ENCODE results near the gene CAMK1. TPM values are rescaled to one million over a fixed set of nuclear protein-coding genes. Genes with fewer than 3 reads are reported as not detected.

Gene CAMK1
- total and polyA plus RNA-seq, 8 donors: 2.0 to 23.7 (median 5.4) TPM

DNA sequence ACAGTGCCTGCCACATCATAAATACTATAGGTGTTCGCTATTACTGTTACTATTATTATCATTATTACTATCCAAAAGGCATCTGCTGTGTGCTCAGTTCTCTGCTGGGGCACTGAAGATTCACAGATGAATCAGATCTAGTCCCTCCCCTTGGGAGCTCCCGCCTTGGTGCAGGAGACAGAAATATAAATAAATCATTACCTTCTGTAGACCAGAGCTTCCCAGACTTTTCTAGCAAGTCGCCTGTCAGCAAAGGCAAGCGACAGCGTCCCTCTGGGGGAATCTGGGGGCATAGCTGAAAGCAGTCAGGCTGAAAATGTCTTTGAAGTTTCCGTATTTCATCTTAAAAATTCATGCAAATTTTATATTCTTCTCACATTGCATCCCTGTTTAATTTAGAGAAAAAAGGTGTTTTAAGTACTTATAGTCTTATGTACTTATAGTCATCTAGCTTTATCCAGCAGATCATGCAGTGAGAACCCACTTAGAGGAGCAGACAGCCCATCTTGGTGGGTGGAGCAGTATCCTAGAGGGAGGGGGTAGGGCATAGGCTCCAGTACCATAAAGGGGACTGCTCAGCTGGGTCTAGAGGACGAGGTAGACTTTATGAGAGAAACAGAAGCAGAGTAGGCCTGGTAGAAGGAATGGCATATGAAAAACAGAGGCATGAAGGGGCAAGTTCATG lies 48.6 kb downstream of the CAMK1 start:
- intact Hi-C loops (cut with DNase I): no loop called here
- no peak overlapping the region for H3K4me3 ChIP-seq
- H3K27ac ChIP-seq: no peak overlapping the region
- peaks cover 0 to 2% (median 0%) of the 10 kb centered on the region in 3 donors for H3K4me1 ChIP-seq
- DNase-seq (no peak), ATAC-seq (no peak), FAIRE-seq (no peak)
- H3K27me3 ChIP-seq: no peaks in the 10 kb centered on the region
- TF ChIP-seq, protein P1, sequence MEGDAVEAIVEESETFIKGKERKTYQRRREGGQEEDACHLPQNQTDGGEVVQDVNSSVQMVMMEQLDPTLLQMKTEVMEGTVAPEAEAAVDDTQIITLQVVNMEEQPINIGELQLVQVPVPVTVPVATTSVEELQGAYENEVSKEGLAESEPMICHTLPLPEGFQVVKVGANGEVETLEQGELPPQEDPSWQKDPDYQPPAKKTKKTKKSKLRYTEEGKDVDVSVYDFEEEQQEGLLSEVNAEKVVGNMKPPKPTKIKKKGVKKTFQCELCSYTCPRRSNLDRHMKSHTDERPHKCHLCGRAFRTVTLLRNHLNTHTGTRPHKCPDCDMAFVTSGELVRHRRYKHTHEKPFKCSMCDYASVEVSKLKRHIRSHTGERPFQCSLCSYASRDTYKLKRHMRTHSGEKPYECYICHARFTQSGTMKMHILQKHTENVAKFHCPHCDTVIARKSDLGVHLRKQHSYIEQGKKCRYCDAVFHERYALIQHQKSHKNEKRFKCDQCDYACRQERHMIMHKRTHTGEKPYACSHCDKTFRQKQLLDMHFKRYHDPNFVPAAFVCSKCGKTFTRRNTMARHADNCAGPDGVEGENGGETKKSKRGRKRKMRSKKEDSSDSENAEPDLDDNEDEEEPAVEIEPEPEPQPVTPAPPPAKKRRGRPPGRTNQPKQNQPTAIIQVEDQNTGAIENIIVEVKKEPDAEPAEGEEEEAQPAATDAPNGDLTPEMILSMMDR (IDR thresholded peaks at IDR 0.05): no peak
- no peaks in the 10 kb centered on the region for H3K9me3 ChIP-seq
- WGBS, 2 donors: 26 to 40% methylated on average over 7 of the region's 7 CpGs
- no peaks in the 10 kb centered on the region for H3K36me3 ChIP-seq

DNA sequence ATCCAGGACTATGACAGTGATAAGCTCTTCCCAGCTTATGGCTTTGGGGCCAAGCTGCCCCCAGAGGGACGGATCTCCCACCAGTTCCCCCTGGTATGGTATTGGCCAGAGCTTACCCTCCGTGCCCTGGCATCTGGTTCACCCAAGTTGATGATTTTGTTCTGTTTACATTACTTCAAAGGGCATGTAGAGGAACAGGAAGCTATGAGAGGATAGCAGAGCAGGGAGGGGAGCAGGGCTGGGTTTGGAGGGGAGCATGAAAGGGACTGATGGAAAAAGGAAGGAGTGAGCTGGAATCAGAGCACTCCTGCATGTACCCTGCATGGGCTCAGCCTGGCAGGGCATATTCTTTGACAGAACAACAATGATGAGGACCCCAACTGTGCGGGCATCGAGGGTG lies 51.6 kb downstream of the CAMK1 start:
- TF ChIP-seq, protein P1 (IDR thresholded peaks at IDR 0.05): no peak
- WGBS, 2 donors: 49 to 63% methylated on average over 4 of the region's 4 CpGs
- no peak for DNase-seq
- no peaks in the 10 kb centered on the region for H3K36me3 ChIP-seq
- no peaks in the 10 kb centered on the region for H3K9me3 ChIP-seq
- FAIRE-seq: no peak
- no peak overlapping the region for H3K27ac ChIP-seq
- ATAC-seq: no peak
- H3K4me1 ChIP-seq: peaks cover 0 to 4% (median 0%) of the 10 kb centered on the region in 3 donors
- H3K27me3 ChIP-seq: no peaks in the 10 kb centered on the region
- H3K4me3 ChIP-seq: no peak overlapping the region
- intact Hi-C loops (cut with DNase I): no loop called here

DNA sequence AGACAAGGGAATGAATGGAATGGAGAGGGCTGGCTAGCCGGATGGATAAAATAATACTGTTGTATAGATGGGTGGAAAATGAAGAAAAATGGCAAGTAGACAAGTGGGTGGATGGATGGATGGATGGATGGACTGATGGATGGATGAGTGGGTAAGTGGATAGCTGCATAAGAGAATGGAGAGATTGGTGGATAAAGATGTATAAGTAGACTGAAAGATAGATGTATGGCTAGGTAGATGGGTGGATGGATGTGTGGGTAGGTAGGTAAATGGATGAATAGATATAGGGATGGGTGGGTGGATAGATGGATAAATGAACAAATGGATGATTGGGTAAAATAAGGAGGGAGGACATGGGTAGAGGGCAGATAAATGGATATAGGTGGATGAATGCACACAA lies 52.2 kb downstream of the CAMK1 start:
- Histone ChIP-seq H3K4me1 (peaks cover 0 to 4% (median 0%) of the 10 kb centered on the region in 3 donors), H3K4me3 (no peak overlapping the region), H3K27me3 (no peaks in the 10 kb centered on the region), H3K36me3 (no peaks in the 10 kb centered on the region), H3K9me3 (no peaks in the 10 kb centered on the region), H3K27ac (no peak overlapping the region)
- ATAC-seq (no peak), DNase-seq (no peak), FAIRE-seq (no peak)
- intact Hi-C loops (cut with DNase I): no loop called here
- WGBS, 2 donors: 38 to 68% methylated on average over 1 of the region's 1 CpG
- TF ChIP-seq, protein P1 (IDR thresholded peaks at IDR 0.05): no peak

DNA sequence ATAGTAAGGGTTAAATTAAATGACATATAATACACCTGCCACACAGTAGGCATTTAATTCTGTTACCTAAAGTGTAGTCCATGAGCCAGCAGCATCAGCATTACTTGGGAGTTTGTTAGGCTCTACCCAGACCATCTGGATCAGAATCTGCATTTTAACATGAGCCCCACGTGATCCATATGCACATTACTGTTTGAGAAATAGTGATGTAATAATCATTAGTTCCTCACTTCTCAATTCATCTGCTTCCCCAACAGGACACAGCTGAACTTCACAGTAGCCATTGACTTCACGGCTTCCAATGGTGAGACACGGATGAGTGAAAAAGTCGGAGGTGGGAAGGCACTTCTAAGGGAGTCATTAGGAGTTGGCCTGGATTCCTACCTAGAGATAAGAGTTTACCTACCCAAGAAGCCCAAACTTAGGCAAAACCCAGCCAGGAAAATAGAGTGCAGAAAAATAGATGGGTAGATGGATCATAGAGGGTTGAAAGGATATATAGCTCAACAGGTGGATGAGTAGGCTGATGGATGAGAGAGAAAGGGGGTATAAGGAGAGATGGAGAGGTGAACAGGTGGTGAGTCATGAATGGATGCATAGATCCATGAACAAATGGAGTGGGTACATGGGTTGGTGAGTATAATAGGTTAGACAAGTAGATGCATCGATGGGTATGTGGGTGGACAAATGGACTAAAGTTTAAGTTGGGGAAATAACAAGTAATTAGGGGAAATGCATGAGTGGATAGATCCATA lies 52.8 kb downstream of the CAMK1 start:
- H3K27me3 ChIP-seq: no peaks in the 10 kb centered on the region
- TF ChIP-seq, protein P1 (IDR thresholded peaks at IDR 0.05): no peak
- H3K4me1 ChIP-seq: peaks cover 0 to 4% (median 0%) of the 10 kb centered on the region in 3 donors
- H3K9me3 ChIP-seq: no peaks in the 10 kb centered on the region
- DNase-seq (no peak), FAIRE-seq (no peak), ATAC-seq (no peak)
- WGBS, 2 donors: 55 to 66% methylated on average over 5 of the region's 5 CpGs
- H3K4me3 ChIP-seq: no peak overlapping the region
- H3K36me3 ChIP-seq: no peaks in the 10 kb centered on the region
- intact Hi-C loops (cut with DNase I): no loop called here
- no peak overlapping the region for H3K27ac ChIP-seq
